Sigmoid colon (tissue), 3 donors: Measurements from ENCODE around the gene CRACR2B.

ENCODE experiments used
- CTCF ChIP-seq, 4 experiments: fragments of 450-650 bp in 3 of 4; fragments of 200-600 bp in 1 of 4; IDR thresholded peaks; one replicate each; pipeline ENCODE4 v1.5.1; 2016 to 2019; ENCODE audit warnings: antibody characterized with exemption in 4 of 4, mild to moderate bottlenecking in 3 of 4, moderate library complexity in 2 of 4
- POLR2A ChIP-seq, 2 donors: fragments of 450-650 bp; IDR thresholded peaks; one replicate each; pipeline ENCODE4 v1.6.1; 2016; ENCODE audit warnings: antibody characterized with exemption in 2 of 2, mild to moderate bottlenecking in 2 of 2, moderate library complexity in 2 of 2

GRCh38 chr11:873706-874105, 46.0 kb downstream of the CRACR2B start:
- TF ChIP-seq POLR2A (IDR thresholded peaks at IDR 0.05), result no peak
- no peak for TF ChIP-seq CTCF (IDR thresholded peaks at IDR 0.05)
